Mesenchymal stem cell (in vitro differentiated cells and primary cell): Measurements from ENCODE around the gene BCL2.
A peak's percentile ranks its signal among the peaks of the same experiment; 100 is the strongest.

ENCODE experiments used
- DNase-seq: peaks from one replicate; pipeline ENCODE4 v3.0.0-alpha.2; 2013
- H2AFZ ChIP-seq: one replicate; pipeline ENCODE4 v1.6.1; 2013; ENCODE audit warnings: low read depth, mild to moderate bottlenecking, control low read depth, inconsistent platforms, low read length, moderate library complexity
- H2AK5ac ChIP-seq: 2 replicates; pipeline ENCODE4 v1.6.1; 2013; ENCODE audit warnings: low read length, moderate library complexity, mild to moderate bottlenecking, inconsistent platforms; ENCODE audit not compliant: severe bottlenecking
- H2BK120ac ChIP-seq: one replicate; pipeline ENCODE4 v1.6.1; 2013; ENCODE audit warnings: low read depth, mild to moderate bottlenecking, inconsistent platforms, low read length, moderate library complexity
- H2BK12ac ChIP-seq, 2 experiments: one replicate each; pipeline ENCODE4 v1.6.1; 2013; ENCODE audit warnings: inconsistent platforms in 2 of 2, low read length in 2 of 2, mild to moderate bottlenecking in 2 of 2, moderate library complexity in 2 of 2, control low read depth in 1 of 2
- H2BK15ac ChIP-seq: one replicate; pipeline ENCODE4 v1.6.1; 2013; ENCODE audit warnings: mild to moderate bottlenecking, low read depth, inconsistent platforms; ENCODE audit not compliant: poor library complexity, severe bottlenecking
- H2BK5ac ChIP-seq: 2 replicates; pipeline ENCODE4 v1.6.1; 2013; ENCODE audit warnings: low read depth, mild to moderate bottlenecking, low read length, control low read depth, inconsistent platforms; ENCODE audit not compliant: poor library complexity, severe bottlenecking
- H3K14ac ChIP-seq, 2 experiments: one replicate each; pipeline ENCODE4 v1.6.1; 2013; ENCODE audit warnings: inconsistent platforms in 2 of 2, low read length in 2 of 2, control low read depth in 1 of 2, mild to moderate bottlenecking in 1 of 2, moderate library complexity in 1 of 2
- H3K18ac ChIP-seq, 2 experiments: one replicate each; pipeline ENCODE4 v1.6.1; 2013; ENCODE audit warnings: inconsistent platforms in 2 of 2, low read length in 2 of 2, control low read depth in 1 of 2, low read depth in 1 of 2, mild to moderate bottlenecking in 1 of 2
- H3K23ac ChIP-seq, 2 experiments: one replicate each; pipeline ENCODE4 v1.6.1; 2013; ENCODE audit warnings: inconsistent platforms in 2 of 2, low read length in 2 of 2, mild to moderate bottlenecking in 2 of 2, moderate library complexity in 2 of 2, control low read depth in 1 of 2
- H3K27ac ChIP-seq: 2 replicates; pipeline ENCODE4 v1.5.1; 2013; ENCODE audit warnings: mild to moderate bottlenecking, moderate library complexity, low read length, control low read depth, inconsistent platforms; ENCODE audit not compliant: poor library complexity, severe bottlenecking
- H3K27me3 ChIP-seq, 2 experiments: 2 replicates each; pipeline versions ENCODE4 v1.6.1 to v1.7.0; 2013; ENCODE audit warnings: low read length in 2 of 2, mild to moderate bottlenecking in 2 of 2, moderate library complexity in 2 of 2, control low read depth in 1 of 2, inconsistent platforms in 1 of 2; ENCODE audit not compliant: control insufficient read depth in 1 of 2, insufficient read depth in 1 of 2
- H3K36me3 ChIP-seq, 2 experiments: 2 replicates each; pipeline versions ENCODE4 v1.6.1 to v1.7.0; 2013; ENCODE audit warnings: low read length in 2 of 2, control low read depth in 1 of 2, inconsistent platforms in 1 of 2, low read depth in 1 of 2, mild to moderate bottlenecking in 1 of 2; ENCODE audit not compliant: insufficient read depth in 2 of 2, control insufficient read depth in 1 of 2
- H3K4ac ChIP-seq, 2 experiments: one replicate each; pipeline ENCODE4 v1.6.1; 2013; ENCODE audit warnings: inconsistent platforms in 2 of 2, low read length in 2 of 2, mild to moderate bottlenecking in 2 of 2, moderate library complexity in 2 of 2, control low read depth in 1 of 2, low read depth in 1 of 2
- H3K4me1 ChIP-seq: 2 replicates; pipeline ENCODE4 v1.6.1; 2013; ENCODE audit warnings: low read depth, low read length, control low read depth; ENCODE audit not compliant: control insufficient read depth, insufficient read depth
- H3K4me2 ChIP-seq: 2 replicates; pipeline ENCODE4 v1.6.1; 2013; ENCODE audit warnings: low read length, mild to moderate bottlenecking, inconsistent platforms; ENCODE audit not compliant: poor library complexity, severe bottlenecking
- H3K4me3 ChIP-seq, 2 experiments: 2 replicates each; pipeline versions ENCODE4 v1.5.1 to v1.7.0; 2013; ENCODE audit warnings: low read length in 2 of 2, mild to moderate bottlenecking in 2 of 2, control low read depth in 1 of 2, low read depth in 1 of 2; ENCODE audit not compliant: insufficient read depth in 1 of 2
- H3K79me1 ChIP-seq: replicated peaks from 2 replicates; pipeline ENCODE4 v1.6.1; 2013; ENCODE audit warnings: mild to moderate bottlenecking, control low read depth, low read length, inconsistent platforms; ENCODE audit not compliant: poor library complexity, severe bottlenecking
- H3K9ac ChIP-seq: 2 replicates; pipeline ENCODE4 v1.7.0; 2013; ENCODE audit warnings: mild to moderate bottlenecking, low read length, moderate library complexity
- H3K9me3 ChIP-seq: 2 replicates; pipeline ENCODE4 v1.7.0; 2013; ENCODE audit warnings: mild to moderate bottlenecking, low read length; ENCODE audit not compliant: control insufficient read depth
- H4K8ac ChIP-seq: one replicate; pipeline ENCODE4 v1.6.1; 2013; ENCODE audit warnings: inconsistent platforms, mild to moderate bottlenecking, low read length, moderate library complexity
- H4K91ac ChIP-seq: one replicate; pipeline ENCODE4 v1.6.1; 2013; ENCODE audit warnings: mild to moderate bottlenecking, low read length, inconsistent platforms
- WGBS: methylation state at CpG from one replicate; pipeline ENCODE4 v1.1.7; 2013; ENCODE audit warnings: mixed read lengths; 5-methylcytosine and 5-hydroxymethylcytosine counted together

BCL2 gene

GRCh38 chr18:63138436-63139340 is 180.9 kb downstream of the BCL2 start:
- Histone ChIP-seq H2BK120ac (no peak overlapping the region), H3K9me3 (peaks cover 5% of the 10 kb centered on the region), H3K4ac (no peak overlapping the region), H3K4me3 (peak overlapping the region in 1 of 2 experiments; percentile 40), H4K91ac (no peak overlapping the region), H2AFZ (no peak overlapping the region), H3K4me1 (peaks cover 3% of the 10 kb centered on the region), H3K23ac (no peak overlapping the region), H3K4me2 (no peak overlapping the region), H3K79me1 (peaks cover 3% of the 10 kb centered on the region), H2BK5ac (no peak overlapping the region), H3K36me3 (peaks cover 0 to 3% of the 10 kb centered on the region in 2 experiments), H2BK12ac (no peak overlapping the region), H2AK5ac (no peak overlapping the region), H3K27me3 (peaks cover 8 to 34% of the 10 kb centered on the region in 2 experiments), H2BK15ac (no peak overlapping the region), H4K8ac (no peak overlapping the region), H3K14ac (no peak overlapping the region), H3K9ac (no peak overlapping the region), H3K18ac (no peak overlapping the region), H3K27ac (no peak overlapping the region)
- WGBS, result 88% methylated on average over 10 of the region's 10 CpGs
- no peak for DNase-seq

- H3K14ac ChIP-seq, result no peak overlapping the region
- WGBS, result 89% methylated on average over 10 of the region's 12 CpGs
Measured at GRCh38 chr18:63137999-63138435, 181.6 kb downstream of the BCL2 start.

GRCh38 chr18:63135101-63135500 is 184.5 kb downstream of the BCL2 start:
- H3K18ac ChIP-seq, result no peak overlapping the region
- H4K8ac ChIP-seq, result no peak overlapping the region
- no peak overlapping the region for H2BK120ac ChIP-seq
- H3K9ac ChIP-seq, result no peak overlapping the region
- no peaks in the 10 kb centered on the region for H3K79me1 ChIP-seq
- WGBS, result 71% methylated on average over 3 of the region's 3 CpGs
- peaks cover 8 to 28% of the 10 kb centered on the region in 2 experiments for H3K27me3 ChIP-seq
- no peak overlapping the region for H2BK5ac ChIP-seq
- H2AK5ac ChIP-seq, result no peak overlapping the region
- H3K23ac ChIP-seq, result no peak overlapping the region
- H2BK12ac ChIP-seq, result no peak overlapping the region
- no peak for DNase-seq
- no peak overlapping the region for H3K14ac ChIP-seq
- H3K4me2 ChIP-seq, result no peak overlapping the region
- no peak overlapping the region for H2AFZ ChIP-seq
- H3K36me3 ChIP-seq, result no peaks in the 10 kb centered on the region
- H3K4ac ChIP-seq, result no peak overlapping the region
- no peak overlapping the region for H3K27ac ChIP-seq
- H4K91ac ChIP-seq, result no peak overlapping the region
- H3K4me3 ChIP-seq, result no peak overlapping the region
- H3K4me1 ChIP-seq, result peaks cover 1% of the 10 kb centered on the region
- peaks cover 4% of the 10 kb centered on the region for H3K9me3 ChIP-seq
- H2BK15ac ChIP-seq, result no peak overlapping the region

More at GRCh38 chr18:63137999-63138435, 181.6 kb downstream of the BCL2 start:
- H2BK120ac ChIP-seq, result no peak overlapping the region
- no peak overlapping the region for H2AFZ ChIP-seq
- no peak overlapping the region for H2BK5ac ChIP-seq
- peaks cover 5% of the 10 kb centered on the region for H3K9me3 ChIP-seq
- H3K27ac ChIP-seq, result no peak overlapping the region
- no peak overlapping the region for H4K91ac ChIP-seq
- no peaks in the 10 kb centered on the region for H3K36me3 ChIP-seq
- no peaks in the 10 kb centered on the region for H3K4me1 ChIP-seq
- DNase-seq, result no peak
- no peak overlapping the region for H3K18ac ChIP-seq
- no peak overlapping the region for H2BK12ac ChIP-seq
- no peak overlapping the region for H2BK15ac ChIP-seq
- no peak overlapping the region for H4K8ac ChIP-seq
- no peak overlapping the region for H3K9ac ChIP-seq
- no peak overlapping the region for H3K4ac ChIP-seq
- H3K23ac ChIP-seq, result no peak overlapping the region
- no peak overlapping the region for H2AK5ac ChIP-seq
- no peak overlapping the region for H3K4me2 ChIP-seq
- peak overlapping the region in 1 of 2 experiments; percentile 40 for H3K4me3 ChIP-seq
- H3K27me3 ChIP-seq, result peaks cover 8 to 28% of the 10 kb centered on the region in 2 experiments
- no peaks in the 10 kb centered on the region for H3K79me1 ChIP-seq

- Histone ChIP-seq H3K9me3 (peaks cover 3% of the 10 kb centered on the region), H3K4me2 (no peak overlapping the region), H3K18ac (no peak overlapping the region), H4K8ac (no peak overlapping the region), H4K91ac (no peak overlapping the region), H3K27ac (no peak overlapping the region), H3K27me3 (peaks cover 8 to 22% of the 10 kb centered on the region in 2 experiments), H3K9ac (no peak overlapping the region), H3K79me1 (no peaks in the 10 kb centered on the region), H3K4ac (no peak overlapping the region), H3K4me3 (no peak overlapping the region), H3K14ac (no peak overlapping the region), H2BK15ac (no peak overlapping the region), H2AK5ac (no peak overlapping the region), H2BK12ac (no peak overlapping the region), H3K23ac (no peak overlapping the region), H2BK5ac (no peak overlapping the region), H2BK120ac (no peak overlapping the region), H2AFZ (no peak overlapping the region), H3K36me3 (no peaks in the 10 kb centered on the region), H3K4me1 (peaks cover 1% of the 10 kb centered on the region)
- DNase-seq, result no peak
- 81% methylated on average over 8 of the region's 8 CpGs for WGBS
Measured at GRCh38 chr18:63132819-63133200, 186.8 kb downstream of the BCL2 start.
